ENCODE data around the gene ST7. TPM values are rescaled to one million over a fixed set of nuclear protein-coding genes. Genes with fewer than 3 reads are reported as not detected.

The ST7 gene
- polyA plus RNA-seq, 1 donor from 2014 or later = 4.4 TPM

GRCh38 chr7:117061751-117062150 is 108.5 kb downstream of the ST7 start:
- Mint-ChIP-seq H3K4me1 (no peaks in the 10 kb centered on the region), H3K27ac (peak overlapping the region in 1 of 3 donors; percentile 81), H3K27me3 (no peaks in the 10 kb centered on the region), H3K9me3 (no peaks in the 10 kb centered on the region), H3K36me3 (peaks cover 2% of the 10 kb centered on the region), H3K4me3 (no peak overlapping the region)

GRCh38 chr7:117062300-117062699 is 109.0 kb downstream of the ST7 start:
- Mint-ChIP-seq H3K27ac (peak overlapping the region in 1 of 3 donors; percentile 81), H3K27me3 (no peaks in the 10 kb centered on the region), H3K4me1 (peaks cover 0 to 2% (median 0%) of the 10 kb centered on the region in 3 donors), H3K4me3 (no peak overlapping the region), H3K36me3 (peaks cover 2% of the 10 kb centered on the region), H3K9me3 (no peaks in the 10 kb centered on the region)

DNA sequence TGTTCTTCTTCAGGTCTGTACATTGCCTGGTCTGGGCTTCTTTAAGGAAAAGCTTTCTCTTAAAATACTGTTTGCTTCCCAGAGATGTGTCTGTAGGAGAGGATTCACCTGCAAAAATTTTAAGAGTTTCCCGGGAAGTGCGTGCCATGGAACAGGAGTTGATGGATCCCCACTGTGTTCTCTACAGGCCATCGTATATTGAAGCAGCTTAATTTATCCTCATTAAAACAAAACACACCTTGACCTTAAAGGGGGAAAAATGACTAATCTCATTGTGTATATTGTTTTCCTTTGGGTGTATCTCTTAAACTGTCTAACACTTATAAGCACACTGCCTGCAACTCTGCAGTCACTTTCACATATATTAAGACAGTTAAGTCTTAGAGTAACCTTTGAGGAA is 111.4 kb downstream of the ST7 start:
- no peak overlapping the region for H3K27ac Mint-ChIP-seq
- no peak overlapping the region for H3K4me3 Mint-ChIP-seq
- peaks cover 2% of the 10 kb centered on the region for H3K36me3 Mint-ChIP-seq
- H3K4me1 Mint-ChIP-seq = peaks cover 0 to 4% (median 4%) of the 10 kb centered on the region in 3 donors
- H3K27me3 Mint-ChIP-seq = no peaks in the 10 kb centered on the region
- no peaks in the 10 kb centered on the region for H3K9me3 Mint-ChIP-seq

DNA sequence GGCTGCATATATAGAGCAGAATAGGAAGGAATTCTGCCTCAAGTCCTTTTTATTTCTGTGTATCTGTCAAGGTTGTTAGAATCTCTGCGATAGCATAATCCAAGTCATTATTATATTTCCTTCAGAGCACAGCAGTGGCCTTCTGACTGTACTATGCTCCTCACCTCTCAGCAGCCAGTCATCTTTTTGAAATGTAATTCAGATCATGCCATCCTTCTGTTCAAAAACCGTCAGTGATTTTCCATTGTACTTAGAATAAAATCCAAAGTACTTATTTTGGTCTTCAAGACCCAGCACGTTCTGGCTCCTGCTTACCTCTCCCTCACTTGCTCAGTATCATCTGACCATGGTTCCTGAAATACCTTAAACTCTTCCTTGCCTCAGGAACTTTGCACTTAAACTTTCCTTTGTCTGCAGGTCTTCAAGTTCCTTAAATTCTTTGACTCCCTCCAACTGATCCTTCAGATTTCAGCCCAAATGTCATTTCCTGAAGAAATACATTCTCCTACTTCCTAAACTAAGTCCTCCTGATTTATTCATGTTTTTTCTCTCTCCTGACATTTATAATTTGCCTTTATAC is 112.4 kb downstream of the ST7 start:
- Mint-ChIP-seq H3K4me3 (no peak overlapping the region), H3K27me3 (no peaks in the 10 kb centered on the region), H3K9me3 (no peaks in the 10 kb centered on the region), H3K36me3 (peaks cover 2% of the 10 kb centered on the region), H3K27ac (no peak overlapping the region), H3K4me1 (peaks cover 2 to 4% (median 4%) of the 10 kb centered on the region in 3 donors)

DNA sequence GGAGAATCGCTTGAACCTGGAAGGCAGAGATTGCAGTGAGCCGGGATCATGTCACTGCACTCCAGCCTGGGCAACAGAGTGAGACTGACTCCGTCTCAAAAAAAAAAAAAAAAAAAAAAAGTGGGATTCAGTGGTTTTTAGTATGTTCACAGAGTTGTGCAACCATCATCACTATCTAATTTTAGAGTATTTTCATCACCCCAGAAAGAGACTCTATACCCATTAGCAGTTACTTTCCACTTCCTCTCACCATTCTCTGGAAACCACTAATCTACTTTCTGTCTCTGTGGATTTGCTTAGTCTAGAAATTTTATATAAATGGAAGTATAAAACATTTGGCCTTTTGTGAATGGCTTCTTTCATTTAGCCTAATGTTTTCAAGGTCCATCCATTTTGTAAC is 113.4 kb downstream of the ST7 start:
- Mint-ChIP-seq H3K27ac (no peak overlapping the region), H3K4me1 (peaks cover 4% of the 10 kb centered on the region in 3 donors), H3K9me3 (no peaks in the 10 kb centered on the region), H3K36me3 (peaks cover 2% of the 10 kb centered on the region), H3K4me3 (no peak overlapping the region), H3K27me3 (no peaks in the 10 kb centered on the region)

DNA sequence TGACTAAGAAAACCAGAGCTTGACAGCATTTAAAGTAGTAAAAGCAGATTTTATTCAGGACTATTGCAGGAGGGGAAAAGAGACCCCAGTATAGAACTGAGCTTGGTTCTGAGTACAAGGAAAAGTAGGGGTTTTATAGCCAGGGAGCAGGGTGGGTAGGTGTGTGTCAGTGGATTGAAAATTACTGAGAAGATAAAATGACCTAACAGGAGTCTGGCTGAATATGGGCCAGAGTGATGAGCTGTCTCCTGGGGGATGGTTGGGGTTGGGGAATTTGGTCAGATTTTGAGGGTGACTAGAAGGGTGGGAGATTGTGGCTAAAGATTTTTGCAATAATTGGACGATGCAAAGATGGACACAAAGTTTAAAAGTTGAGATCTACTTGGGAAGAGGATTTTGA is 114.0 kb downstream of the ST7 start:
- H3K36me3 Mint-ChIP-seq = no peaks in the 10 kb centered on the region
- no peaks in the 10 kb centered on the region for H3K9me3 Mint-ChIP-seq
- H3K4me3 Mint-ChIP-seq = no peak overlapping the region
- no peak overlapping the region for H3K27ac Mint-ChIP-seq
- H3K4me1 Mint-ChIP-seq = peaks cover 4 to 5% (median 4%) of the 10 kb centered on the region in 3 donors
- no peaks in the 10 kb centered on the region for H3K27me3 Mint-ChIP-seq

- H3K27ac Mint-ChIP-seq = no peak overlapping the region
- no peak overlapping the region for H3K4me3 Mint-ChIP-seq
- H3K4me1 Mint-ChIP-seq = peaks cover 4 to 9% (median 4%) of the 10 kb centered on the region in 3 donors
These were observed 115.3 kb downstream of the ST7 start for GRCh38 chr7:117068511-117069145.

DNA sequence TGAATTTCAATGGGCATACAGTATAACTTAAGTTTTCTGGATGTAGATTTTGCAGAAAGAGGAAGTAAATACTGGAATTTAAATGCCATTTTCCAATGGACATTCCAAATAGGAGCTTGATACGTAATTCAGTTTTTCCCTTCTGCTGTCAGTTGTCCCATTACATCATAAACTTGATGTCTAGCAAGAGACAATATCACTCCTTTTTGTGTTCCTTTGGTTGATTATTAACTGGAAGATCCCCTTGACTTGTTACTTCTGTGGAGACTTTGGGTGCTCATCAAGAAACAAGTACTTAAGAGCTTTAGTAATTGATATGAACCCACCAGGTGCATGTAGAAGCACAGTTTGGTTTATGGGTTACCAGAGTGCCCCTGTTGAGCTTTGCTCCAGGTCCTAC is 116.1 kb downstream of the ST7 start:
- Mint-ChIP-seq H3K9me3 (no peaks in the 10 kb centered on the region), H3K27ac (no peak overlapping the region), H3K4me1 (peaks cover 4 to 9% (median 4%) of the 10 kb centered on the region in 3 donors), H3K4me3 (no peak overlapping the region), H3K36me3 (no peaks in the 10 kb centered on the region), H3K27me3 (no peaks in the 10 kb centered on the region)

More at GRCh38 chr7:117068511-117069145, 115.3 kb downstream of the ST7 start:
- Mint-ChIP-seq H3K36me3 (no peaks in the 10 kb centered on the region), H3K27me3 (no peaks in the 10 kb centered on the region), H3K9me3 (no peaks in the 10 kb centered on the region)

GRCh38 chr7:117071551-117071950 is 118.2 kb downstream of the ST7 start:
- Mint-ChIP-seq H3K27me3 (no peaks in the 10 kb centered on the region), H3K9me3 (peaks cover 0 to 3% (median 0%) of the 10 kb centered on the region in 3 donors), H3K4me3 (no peak overlapping the region), H3K36me3 (peaks cover 3% of the 10 kb centered on the region), H3K4me1 (peaks cover 4 to 9% (median 7%) of the 10 kb centered on the region in 3 donors), H3K27ac (no peak overlapping the region)

- Mint-ChIP-seq H3K4me1 (peaks cover 3 to 8% (median 4%) of the 10 kb centered on the region in 3 donors), H3K9me3 (peaks cover 0 to 3% (median 0%) of the 10 kb centered on the region in 3 donors), H3K27ac (no peak overlapping the region), H3K36me3 (peaks cover 3% of the 10 kb centered on the region), H3K4me3 (no peak overlapping the region), H3K27me3 (no peaks in the 10 kb centered on the region)
These were observed 119.4 kb downstream of the ST7 start for GRCh38 chr7:117072620-117073118.

DNA sequence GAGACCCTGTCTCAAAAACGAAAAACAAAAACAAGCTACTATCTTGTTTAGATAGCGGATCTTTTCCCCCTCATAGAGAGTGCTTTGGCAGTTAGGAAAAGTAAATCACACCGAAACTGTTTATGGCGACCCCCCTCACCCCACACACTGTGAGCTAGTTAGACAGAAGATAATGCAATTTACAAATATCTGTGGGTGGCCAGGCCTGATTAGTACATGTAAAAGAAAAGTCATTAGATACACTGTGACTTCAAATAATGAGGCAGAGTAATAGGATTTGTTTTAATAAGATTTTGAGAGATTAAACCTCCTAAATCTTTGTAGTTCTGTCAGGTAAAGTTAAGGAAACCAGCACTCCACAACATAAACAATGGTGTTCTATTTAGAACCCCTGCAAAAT is 121.1 kb downstream of the ST7 start:
- H3K4me3 Mint-ChIP-seq = no peak overlapping the region
- no peaks in the 10 kb centered on the region for H3K27me3 Mint-ChIP-seq
- H3K27ac Mint-ChIP-seq = no peak overlapping the region
- peaks cover 3 to 5% (median 4%) of the 10 kb centered on the region in 3 donors for H3K4me1 Mint-ChIP-seq
- H3K9me3 Mint-ChIP-seq = peaks cover 0 to 3% (median 0%) of the 10 kb centered on the region in 3 donors
- peaks cover 3% of the 10 kb centered on the region for H3K36me3 Mint-ChIP-seq

DNA sequence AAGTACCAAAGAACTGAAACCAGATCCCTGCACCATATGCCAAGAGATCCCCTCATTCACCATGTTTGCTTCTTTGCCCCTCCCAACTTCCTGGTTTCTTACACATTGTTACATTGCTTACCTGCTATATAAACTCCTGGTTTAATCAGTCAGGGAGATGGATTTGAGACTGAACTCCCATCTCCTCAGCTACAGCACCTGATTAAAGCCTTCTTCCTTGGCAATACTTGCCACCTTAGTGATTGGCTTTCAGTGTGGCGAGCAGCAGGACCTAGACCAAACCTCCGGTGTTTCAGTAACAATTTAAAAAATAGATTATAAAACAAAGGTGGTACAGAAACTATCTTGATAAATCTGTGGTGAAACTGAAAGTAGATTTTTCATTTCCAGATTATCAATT is 122.6 kb downstream of the ST7 start:
- Mint-ChIP-seq H3K9me3 (peaks cover 0 to 3% (median 0%) of the 10 kb centered on the region in 3 donors), H3K27ac (no peak overlapping the region), H3K4me3 (no peak overlapping the region), H3K36me3 (peaks cover 3% of the 10 kb centered on the region), H3K27me3 (no peaks in the 10 kb centered on the region), H3K4me1 (peaks cover 2 to 5% (median 3%) of the 10 kb centered on the region in 3 donors)

DNA sequence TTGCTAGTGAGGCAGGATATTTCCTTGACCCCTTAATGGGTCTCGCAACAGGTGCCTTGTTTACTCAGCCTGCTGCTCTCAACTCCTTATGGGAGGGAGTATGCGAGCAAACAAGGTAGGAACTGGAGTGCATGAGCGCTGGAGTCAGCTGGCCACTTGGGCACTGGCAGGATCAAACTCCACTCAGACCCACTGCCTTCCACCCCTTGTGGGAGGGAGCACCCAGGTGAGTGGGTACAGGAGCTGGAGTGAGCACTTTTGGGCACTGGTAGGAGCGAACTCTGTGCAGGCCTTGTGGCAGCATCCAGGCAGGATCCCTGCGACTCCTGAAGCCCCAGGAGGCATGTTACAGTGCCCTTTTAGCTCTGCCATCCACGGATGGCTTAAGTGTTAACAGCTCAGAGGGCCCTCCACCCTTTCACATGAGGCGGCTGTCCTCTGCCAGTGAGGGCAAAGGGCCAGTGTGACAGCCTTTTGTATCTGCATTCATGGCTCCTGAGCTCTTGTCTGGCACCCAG is 123.2 kb downstream of the ST7 start:
- no peak overlapping the region for H3K4me3 Mint-ChIP-seq
- H3K36me3 Mint-ChIP-seq = peaks cover 3% of the 10 kb centered on the region

DNA sequence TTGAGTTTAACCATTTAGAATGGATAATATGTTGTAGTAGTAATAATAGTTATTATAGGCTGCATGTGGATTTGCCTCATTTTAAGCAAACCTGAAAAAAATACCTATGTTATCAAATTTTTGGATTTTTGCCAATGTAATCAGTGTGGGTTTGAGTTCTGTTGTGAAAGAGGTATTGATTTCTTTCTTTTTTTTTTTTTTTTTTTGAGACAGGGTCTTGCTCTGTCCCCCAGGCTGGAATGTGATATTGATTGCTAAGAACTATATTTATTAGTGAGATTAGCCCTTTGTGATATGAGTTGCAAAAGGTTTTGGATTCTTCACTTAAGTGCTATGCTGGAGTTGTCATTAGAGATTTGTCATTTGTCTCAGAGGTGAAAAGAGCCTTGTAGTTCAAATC is 124.4 kb downstream of the ST7 start:
- Mint-ChIP-seq H3K36me3 (peaks cover 3% of the 10 kb centered on the region), H3K4me3 (no peak overlapping the region), H3K27me3 (no peaks in the 10 kb centered on the region), H3K9me3 (peaks cover 0 to 3% (median 0%) of the 10 kb centered on the region in 3 donors), H3K4me1 (peaks cover 0 to 4% (median 1%) of the 10 kb centered on the region in 3 donors), H3K27ac (no peak overlapping the region)

More for the DNA sequence above, 123.2 kb downstream of the ST7 start:
- H3K27me3 Mint-ChIP-seq = no peaks in the 10 kb centered on the region
- peaks cover under 1 to 5% (median 3%) of the 10 kb centered on the region in 3 donors for H3K4me1 Mint-ChIP-seq
- H3K9me3 Mint-ChIP-seq = peaks cover 0 to 3% (median 0%) of the 10 kb centered on the region in 3 donors
- H3K27ac Mint-ChIP-seq = no peak overlapping the region

DNA sequence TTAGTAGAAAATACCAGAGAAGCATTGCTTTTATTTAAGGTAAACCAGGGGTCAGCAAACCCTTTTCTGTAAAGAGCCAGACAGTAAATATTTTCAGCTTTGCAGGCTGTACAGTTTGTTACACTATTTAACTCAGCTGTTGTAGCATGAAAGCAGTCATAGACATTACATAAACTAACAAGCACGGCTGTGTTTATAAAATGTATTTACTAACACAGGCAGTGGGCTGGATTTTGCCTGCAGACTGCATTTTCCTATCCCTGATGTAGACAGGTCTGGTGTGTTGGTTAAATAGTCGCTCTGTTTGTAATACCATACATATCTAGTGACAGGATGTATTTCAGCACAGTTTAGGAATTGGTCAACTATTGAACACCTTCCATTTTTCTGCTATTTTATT is 129.3 kb downstream of the ST7 start:
- peaks cover 2% of the 10 kb centered on the region for H3K36me3 Mint-ChIP-seq
- H3K27me3 Mint-ChIP-seq = no peaks in the 10 kb centered on the region
- no peaks in the 10 kb centered on the region for H3K9me3 Mint-ChIP-seq
- H3K27ac Mint-ChIP-seq = no peak overlapping the region
- H3K4me1 Mint-ChIP-seq = peaks cover 3 to 5% (median 3%) of the 10 kb centered on the region in 3 donors
- H3K4me3 Mint-ChIP-seq = no peak overlapping the region
